CD4-positive, alpha-beta memory T cell (primary cell): ENCODE data around the gene MEX3C. TPM values are rescaled to one million over a fixed set of nuclear protein-coding genes. Genes with fewer than 3 reads are reported as not detected.

Experiments
- CTCF ChIA-PET: fragments of 350-600 bp; sonication (Branson Sonifier 250); formaldehyde crosslinking; loops from one replicate; lab custom pipeline; 2021; ENCODE audit warnings: inconsistent platforms; ENCODE audit not compliant: partially characterized antibody; lab: Charles Lee
- POLR2A ChIA-PET: fragments of 350-600 bp; sonication (Branson Sonifier 250); formaldehyde crosslinking; loops from one replicate; lab custom pipeline; 2021; ENCODE audit not compliant: partially characterized antibody; lab: Charles Lee
- DNase-seq, 5 donors: peaks; one replicate each; pipeline versions ENCODE4 v3.0.0 to v3.0.0-alpha.2; 2020 to 2022; ENCODE audit warnings: mixed read lengths in 1 of 5
- H3K27ac ChIP-seq: one replicate; pipeline ENCODE4 v1.7.0; 2013; ENCODE audit warnings: low read depth, low read length
- H3K27me3 ChIP-seq: 2 replicates; pipeline ENCODE4 v1.7.0; 2013; ENCODE audit warnings: mild to moderate bottlenecking, low read length, moderate library complexity; ENCODE audit not compliant: insufficient read depth
- H3K36me3 ChIP-seq: 2 replicates; pipeline ENCODE4 v1.7.0; 2013; ENCODE audit warnings: mild to moderate bottlenecking, low read length, moderate library complexity; ENCODE audit not compliant: insufficient read depth
- H3K4me1 ChIP-seq: 2 replicates; pipeline ENCODE4 v1.7.0; 2013; ENCODE audit warnings: mild to moderate bottlenecking, low read length, moderate library complexity; ENCODE audit not compliant: insufficient read depth
- H3K4me3 ChIP-seq, 2 donors: one replicate each; pipeline ENCODE4 v1.7.0; 2013; ENCODE audit warnings: low read length in 2 of 2, mild to moderate bottlenecking in 1 of 2
- H3K9me3 ChIP-seq, 2 donors: one replicate each; pipeline ENCODE4 v1.7.0; 2013; ENCODE audit warnings: low read length in 2 of 2, control low read depth in 1 of 2; ENCODE audit not compliant: control insufficient read depth in 1 of 2
- H3K27ac Mint-ChIP-seq, 7 donors: one replicate each; pipeline ENCODE4 v1.8.0; 2020 to 2021; ENCODE audit warnings: mixed read lengths in 7 of 7, mild to moderate bottlenecking in 6 of 7, inconsistent platforms in 3 of 7, moderate library complexity in 3 of 7
- H3K27me3 Mint-ChIP-seq, 2 donors: one replicate each; pipeline ENCODE4 v1.8.0; 2020 to 2021; ENCODE audit warnings: mixed read lengths in 2 of 2
- H3K36me3 Mint-ChIP-seq, 2 donors: one replicate each; pipeline ENCODE4 v1.8.0; 2020 to 2021; ENCODE audit warnings: mixed read lengths in 2 of 2, inconsistent platforms in 1 of 2, mild to moderate bottlenecking in 1 of 2
- H3K4me1 Mint-ChIP-seq, 4 donors: one replicate each; pipeline ENCODE4 v1.8.0; 2020 to 2021; ENCODE audit warnings: mixed read lengths in 4 of 4, mild to moderate bottlenecking in 1 of 4
- H3K4me3 Mint-ChIP-seq, 8 donors: one replicate each; pipeline ENCODE4 v1.8.0; 2020 to 2021; ENCODE audit warnings: mixed read lengths in 8 of 8, mild to moderate bottlenecking in 7 of 8, moderate library complexity in 6 of 8, inconsistent platforms in 3 of 8
- H3K9me3 Mint-ChIP-seq, 8 donors: one replicate each; pipeline ENCODE4 v1.8.0; 2020 to 2021; ENCODE audit warnings: mixed read lengths in 8 of 8, mild to moderate bottlenecking in 5 of 8, inconsistent platforms in 3 of 8, moderate library complexity in 1 of 8
- intact Hi-C: fragments of 100-400 bp; cut with micrococcal nuclease; formaldehyde crosslinking; loops from one replicate; pipeline ENCODE4 v1.15.1; 2023
- polyA plus RNA-seq, 2 donors: library from polyadenylated mRNA; unstranded; fragments of 300-500 nt; fragmentation: Illumina TruSeq; gene quantifications; one replicate each; pipeline ENCODE4 v1.2.3, GENCODE V29; 2021
- total RNA-seq, 2 experiments: library from RNA; stranded (reverse); gene quantifications; one replicate each; pipeline ENCODE4 v1.2.3, GENCODE V29; 2021

MEX3C gene
- total and polyA plus RNA-seq, 4 experiments from 2014 or later, result 3.5 to 64.8 (median 35.7) TPM

DNA sequence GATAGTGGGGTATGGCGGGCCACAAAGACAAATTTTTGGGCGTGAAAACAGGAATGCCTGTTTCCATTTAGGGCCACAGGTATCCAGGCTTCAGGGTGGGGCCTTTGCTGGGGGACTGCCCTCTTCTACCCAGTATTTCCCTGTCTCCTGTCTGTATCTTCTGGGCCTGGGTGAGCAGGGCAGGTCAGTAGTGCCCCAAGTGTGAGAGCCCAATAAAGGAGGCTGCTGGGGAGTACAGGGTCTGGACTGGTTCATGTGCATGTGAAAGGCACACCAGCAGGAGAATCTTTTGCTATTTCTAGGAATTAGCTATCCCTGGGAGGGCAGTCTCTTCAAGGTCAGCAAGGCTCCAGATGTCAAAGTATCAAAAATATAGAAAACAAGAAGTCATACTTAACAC, 71.5 kb downstream of the MEX3C start:
- Mint-ChIP-seq H3K4me1 (no peaks in the 10 kb centered on the region), H3K36me3 (no peaks in the 10 kb centered on the region), H3K4me3 (no peak overlapping the region), H3K27me3 (peaks cover 0 to 3% of the 10 kb centered on the region in 2 donors), H3K9me3 (no peaks in the 10 kb centered on the region), H3K27ac (no peak overlapping the region)
- Histone ChIP-seq H3K9me3 (no peaks in the 10 kb centered on the region), H3K27me3 (no peaks in the 10 kb centered on the region), H3K4me1 (no peaks in the 10 kb centered on the region), H3K36me3 (no peaks in the 10 kb centered on the region), H3K4me3 (no peak overlapping the region), H3K27ac (no peak overlapping the region)
- POLR2A ChIA-PET, result no interaction called here
- CTCF ChIA-PET, result no interaction called here
- intact Hi-C loops, result no loop called here
- DNase-seq, result no peak

Other genes starting within 250 kb of the MEX3C start
- 10 to 100 TPM; 11.6 to 11.7 TPM for gene ELAC1, start 229.6 kb downstream of the MEX3C start, total RNA-seq
- 10 to 100 TPM; 15.3 to 18.5 TPM for gene ELAC1, start 229.6 kb downstream of the MEX3C start, polyA plus RNA-seq
- gene SMAD4, start 167.5 kb downstream of the MEX3C start, total RNA-seq, result 100 to 1,000 TPM; 143 to 155 TPM
- 10 to 100 TPM; 37.7 to 95.4 TPM for gene SMAD4, start 167.5 kb downstream of the MEX3C start, polyA plus RNA-seq